Stimulated activated CD8-positive, alpha-beta memory T cell treated with anti-CD3 and anti-CD28 coated beads, Interleukin-12 subunit alpha, Interleukin-12 subunit beta, amount 100 ng/mL, for 4 hours (primary cell): Measurements from ENCODE around the gene AIF1.

Source experiments
- DNase-seq: peaks from one replicate; pipeline ENCODE4 v3.0.0-alpha.2; 2020; ENCODE audit warnings: low read depth

AIF1 gene

DNA sequence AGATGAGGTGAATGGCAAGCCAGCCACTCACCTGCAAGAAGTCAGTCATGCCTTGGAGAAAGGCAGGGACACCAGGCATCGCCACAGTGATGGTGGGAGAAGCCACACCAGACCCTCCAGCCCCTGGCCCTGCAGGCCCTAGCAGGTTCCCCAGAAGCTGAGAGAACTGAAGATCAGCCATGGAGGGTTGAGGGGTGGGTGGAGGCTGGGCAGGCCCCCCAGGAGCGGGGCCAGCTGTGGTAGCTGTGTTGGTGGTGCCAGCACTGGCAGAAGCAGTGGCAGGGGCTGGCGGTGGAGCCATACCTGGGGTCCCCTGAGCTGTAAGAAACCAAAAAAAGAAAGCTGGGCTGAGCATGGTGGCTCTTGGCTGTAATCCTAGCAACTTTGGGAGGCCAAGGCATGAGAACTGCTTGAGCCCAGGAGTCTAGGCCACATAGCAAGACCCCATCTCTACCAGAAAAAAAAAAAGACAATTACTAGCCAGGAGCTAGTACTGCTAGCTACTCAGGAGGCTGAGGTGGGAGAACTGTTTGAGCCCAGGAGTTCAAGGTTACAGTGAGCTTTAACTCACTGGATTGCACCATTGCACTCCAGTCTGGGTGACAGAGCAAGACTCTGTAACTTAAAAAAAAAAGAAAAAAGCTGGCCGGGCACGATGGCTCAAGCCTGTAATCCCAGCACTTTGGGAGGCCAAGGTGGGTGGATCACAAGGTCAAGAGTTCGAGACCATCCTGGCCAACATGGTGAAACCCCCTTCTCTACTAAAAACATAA is 27.9 kb downstream of the AIF1 start:
- no peak for DNase-seq

DNA sequence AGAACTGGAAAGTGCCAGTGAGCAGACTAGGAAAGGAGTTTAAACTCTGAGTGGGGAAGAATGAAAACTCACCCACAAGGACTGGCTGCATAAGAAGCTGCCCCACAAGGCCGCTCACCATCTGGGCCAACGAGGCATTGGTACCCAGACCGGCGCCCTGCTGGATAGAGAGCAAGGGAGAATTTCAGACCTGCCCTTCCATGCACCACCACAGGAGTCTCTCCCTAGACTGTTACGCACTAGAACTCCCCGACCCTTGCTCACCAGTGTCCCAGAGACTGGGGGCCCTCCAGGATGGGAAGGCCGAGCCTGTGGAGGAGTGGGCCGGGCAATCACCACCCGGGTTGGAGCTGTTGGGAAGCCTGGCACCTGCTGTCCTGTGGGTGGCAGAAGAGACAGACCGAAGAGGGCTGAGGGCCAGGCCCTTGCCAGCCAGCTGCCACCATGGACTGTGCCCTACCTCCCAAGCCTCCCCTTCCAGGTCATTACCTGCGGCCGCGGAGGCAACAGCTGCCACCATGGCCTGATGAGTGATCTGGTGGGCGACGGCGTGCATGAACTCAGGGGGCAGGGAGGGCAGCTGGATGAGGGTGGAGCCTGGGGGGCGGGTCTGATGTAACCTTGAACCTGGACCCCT is 28.9 kb downstream of the AIF1 start:
- DNase-seq, result no peak

DNA sequence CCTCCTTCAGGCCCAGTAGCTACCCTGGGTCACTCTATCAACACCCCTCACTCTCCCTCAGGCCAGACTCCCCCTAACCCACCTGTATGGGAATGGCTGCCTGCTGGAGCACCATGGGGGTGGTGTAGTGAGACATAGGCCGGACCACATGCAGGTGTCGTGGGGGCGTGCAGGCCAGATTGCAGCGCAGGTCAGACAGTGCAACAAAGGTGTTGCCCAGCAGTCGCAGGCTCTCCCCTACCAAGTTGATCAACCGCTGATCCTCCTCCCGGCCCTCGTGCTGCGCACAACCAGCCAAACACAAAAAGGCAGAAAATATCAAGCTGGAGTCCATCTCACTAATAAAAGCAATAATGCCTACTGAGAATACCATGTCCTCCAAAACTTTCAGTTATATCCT is 30.3 kb downstream of the AIF1 start:
- no peak for DNase-seq

DNA sequence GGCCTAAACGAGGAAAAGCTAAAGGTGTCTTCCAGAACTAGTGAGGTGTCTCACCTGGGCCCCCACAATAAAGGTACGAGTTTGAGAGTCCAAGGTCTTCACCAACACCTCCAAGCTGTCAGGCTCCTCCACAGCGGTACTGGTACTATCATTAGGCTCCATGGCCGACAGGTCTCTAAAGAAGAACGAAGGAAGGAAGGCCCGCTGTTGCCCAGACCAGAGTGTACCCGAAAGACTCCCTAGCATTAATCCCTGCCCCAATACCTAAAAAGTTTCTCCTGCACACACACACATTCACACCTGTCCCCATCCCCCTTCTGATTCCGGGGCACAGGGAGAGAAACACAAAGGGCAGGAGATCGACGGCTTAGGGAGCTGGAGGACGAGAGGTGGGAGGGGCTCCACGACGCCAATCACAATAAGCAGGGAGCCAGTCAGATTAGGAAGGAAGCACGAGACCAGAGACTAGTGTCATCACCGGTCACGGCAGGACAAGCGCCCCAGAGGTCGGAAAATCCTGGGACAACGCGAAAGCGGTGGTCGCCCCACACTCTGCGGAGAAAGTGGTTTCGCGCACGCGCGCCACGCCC is 36.7 kb downstream of the AIF1 start:
- DNase-seq, result no peak

DNA sequence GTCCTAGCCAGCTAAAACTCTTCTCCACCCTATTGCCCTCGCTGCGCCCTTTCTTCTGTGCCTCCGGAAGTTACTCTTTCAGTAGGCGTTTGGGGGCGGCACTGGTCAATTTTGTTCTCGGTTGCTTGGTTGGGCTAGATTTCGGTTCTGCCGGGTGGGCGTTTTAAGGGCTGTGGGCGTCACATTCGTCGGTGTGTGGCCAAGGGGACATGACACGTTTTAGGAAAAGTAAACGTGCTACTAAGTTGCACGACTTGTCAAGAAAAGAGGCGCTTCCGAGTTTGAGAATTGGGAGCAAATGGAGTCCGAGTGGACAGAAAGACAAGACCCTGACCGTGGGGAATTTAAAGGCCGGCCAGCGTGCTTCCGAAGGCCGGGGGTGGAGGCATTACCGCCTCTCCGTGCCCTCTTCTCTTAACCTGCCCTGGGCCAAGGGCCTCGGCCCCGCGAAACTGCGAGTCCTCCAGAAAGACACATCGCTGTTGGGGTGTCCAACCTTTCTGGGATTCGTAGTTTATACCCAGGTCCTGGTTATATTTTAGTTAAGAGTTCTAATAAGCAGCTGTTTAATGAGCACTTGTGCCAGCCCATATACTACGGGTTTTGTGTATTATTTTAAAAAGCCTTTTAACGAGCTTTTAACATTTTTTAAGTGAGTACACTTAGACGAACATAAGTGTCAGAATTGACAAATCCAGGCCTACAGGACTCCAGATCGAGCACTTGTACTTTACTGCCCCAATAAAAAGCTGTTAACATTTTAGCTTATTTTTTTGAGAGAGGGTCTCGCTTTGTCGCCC is 38.1 kb downstream of the AIF1 start:
- peak; percentile 76 for DNase-seq

DNA sequence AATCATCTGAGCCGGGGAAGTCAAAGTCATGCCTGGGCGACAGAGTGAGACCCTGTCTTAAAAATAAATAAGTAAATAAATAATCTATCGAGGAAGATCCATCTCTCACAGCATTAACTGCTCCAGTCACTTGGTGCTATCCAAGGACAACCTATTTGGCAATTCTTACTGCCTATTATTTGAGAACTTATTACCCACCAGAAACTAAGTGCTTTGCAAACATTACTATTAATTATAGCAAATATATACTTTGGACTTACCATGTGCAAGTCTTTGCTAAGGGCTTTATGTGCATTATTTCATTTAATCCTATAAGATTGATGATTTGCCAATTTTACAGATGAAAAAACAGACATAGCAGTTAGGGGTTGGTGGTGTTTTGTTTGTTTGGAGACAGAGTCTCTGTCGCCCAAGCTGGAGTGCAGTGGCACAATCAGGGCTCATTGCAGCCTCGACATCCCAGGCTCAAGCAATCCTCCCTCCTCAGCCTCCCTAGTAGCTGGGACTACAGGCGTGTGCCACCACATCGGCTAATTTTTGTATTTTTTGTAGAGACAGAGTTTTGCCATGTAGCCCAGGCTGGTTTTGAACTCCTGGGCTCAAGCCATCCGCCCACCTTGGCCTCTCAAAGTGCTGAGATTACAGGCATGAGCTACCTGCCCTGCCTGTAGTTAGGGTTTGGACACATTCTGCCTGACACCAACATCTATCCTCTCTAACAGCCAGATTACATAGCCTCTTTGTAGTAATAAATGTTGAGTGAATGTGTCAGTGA is 39.7 kb downstream of the AIF1 start:
- no peak for DNase-seq

DNA sequence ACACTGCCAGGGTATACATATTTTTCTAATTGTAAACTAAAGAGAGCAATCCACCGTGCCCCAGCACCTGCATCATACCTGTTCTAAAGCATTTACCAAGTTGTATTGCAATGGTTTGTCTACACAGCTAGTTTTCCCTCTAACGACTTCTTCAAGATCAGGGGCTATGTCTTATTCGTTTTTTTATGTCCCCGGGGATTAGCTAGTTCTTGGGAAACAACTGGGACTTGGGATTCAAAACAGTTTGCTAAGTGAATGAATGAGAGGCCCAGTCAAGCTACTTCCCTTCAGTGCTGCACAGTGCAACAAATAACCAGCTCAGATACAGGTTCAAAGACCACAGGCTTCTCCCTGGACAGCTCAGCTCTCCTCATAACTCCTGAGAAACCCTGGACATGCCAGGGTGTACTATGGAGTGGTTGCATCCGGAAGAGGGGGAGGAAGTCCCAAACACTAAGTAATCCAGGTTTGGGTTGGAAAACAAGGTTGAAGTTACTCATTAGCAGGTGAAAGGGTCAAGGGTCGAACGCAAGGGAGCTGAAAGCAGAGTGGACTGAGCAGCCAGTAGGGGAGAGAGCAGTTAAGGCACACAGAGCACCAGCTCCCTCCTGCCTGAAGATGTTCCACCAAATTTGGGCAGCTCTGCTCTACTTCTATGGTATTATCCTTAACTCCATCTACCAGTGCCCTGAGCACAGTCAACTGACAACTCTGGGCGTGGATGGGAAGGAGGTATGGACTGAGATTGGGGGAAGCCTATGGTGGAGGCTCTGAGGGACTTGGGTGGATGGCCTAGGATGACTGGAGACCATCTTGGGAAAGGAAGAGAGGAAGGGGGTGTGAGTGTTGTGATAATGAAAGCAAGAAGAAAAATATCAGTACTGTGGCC is 40.6 kb downstream of the AIF1 start, which contains the start of gene APOM:
APOM (plus strand) TSS at position 546 of the 889 bp plus-strand sequence; CDS start at position 619, 73 bp downstream.
- no peak for DNase-seq

DNA sequence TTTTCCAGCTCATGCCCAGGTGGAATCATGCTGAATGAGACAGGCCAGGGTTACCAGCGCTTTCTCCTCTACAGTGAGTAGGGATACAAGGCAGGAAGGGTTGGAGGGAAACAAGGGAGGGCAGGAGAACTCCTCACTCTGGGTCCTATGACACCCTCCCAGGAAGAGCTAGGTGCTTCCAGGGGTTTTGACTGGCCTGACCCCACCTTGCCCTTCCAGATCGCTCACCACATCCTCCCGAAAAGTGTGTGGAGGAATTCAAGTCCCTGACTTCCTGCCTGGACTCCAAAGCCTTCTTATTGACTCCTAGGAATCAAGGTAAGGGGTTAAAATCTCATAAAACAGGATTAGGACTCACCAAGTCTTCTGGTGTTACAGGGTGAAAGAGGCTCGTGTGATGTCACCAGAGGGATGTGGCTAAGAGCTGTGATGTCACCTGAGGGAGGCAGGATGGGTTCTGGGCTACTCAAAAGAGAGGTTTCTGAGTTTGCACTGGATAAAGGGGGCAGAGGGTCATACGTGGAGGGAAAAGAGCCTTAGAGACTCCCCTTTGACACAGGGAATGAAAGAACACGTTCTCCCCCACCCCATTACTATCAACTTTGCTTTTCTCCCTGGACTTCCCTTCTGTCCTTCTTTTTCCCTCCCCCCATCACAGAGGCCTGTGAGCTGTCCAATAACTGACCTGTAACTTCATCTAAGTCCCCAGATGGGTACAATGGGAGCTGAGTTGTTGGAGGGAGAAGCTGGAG is 42.5 kb downstream of the AIF1 start:
- no peak for DNase-seq

DNA sequence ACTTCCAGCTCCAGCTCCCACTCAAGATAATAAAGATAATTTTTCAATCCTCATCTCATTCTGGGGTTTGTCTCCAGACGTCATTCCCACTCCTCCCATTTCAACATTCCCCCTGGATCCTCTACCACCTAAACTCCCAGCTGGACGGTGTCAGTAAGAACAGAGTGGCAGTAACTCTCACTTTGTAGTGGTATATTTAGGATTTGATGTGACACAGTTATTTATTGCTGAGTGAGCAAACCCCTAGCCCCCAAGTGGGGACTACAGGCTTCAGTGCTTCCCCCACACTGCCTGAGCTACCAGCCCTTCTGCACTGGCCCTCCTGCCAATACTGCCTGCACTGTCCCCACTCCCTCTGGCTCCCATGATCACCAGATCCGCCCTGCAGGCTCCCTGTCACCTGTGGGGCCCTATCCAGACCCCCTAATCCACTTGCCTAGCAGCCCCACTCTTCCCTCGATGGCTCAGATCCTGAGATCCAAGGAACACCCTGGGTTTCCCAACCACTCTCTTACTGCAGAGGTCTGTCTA is 43.2 kb downstream of the AIF1 start:
- DNase-seq, result no peak

DNA sequence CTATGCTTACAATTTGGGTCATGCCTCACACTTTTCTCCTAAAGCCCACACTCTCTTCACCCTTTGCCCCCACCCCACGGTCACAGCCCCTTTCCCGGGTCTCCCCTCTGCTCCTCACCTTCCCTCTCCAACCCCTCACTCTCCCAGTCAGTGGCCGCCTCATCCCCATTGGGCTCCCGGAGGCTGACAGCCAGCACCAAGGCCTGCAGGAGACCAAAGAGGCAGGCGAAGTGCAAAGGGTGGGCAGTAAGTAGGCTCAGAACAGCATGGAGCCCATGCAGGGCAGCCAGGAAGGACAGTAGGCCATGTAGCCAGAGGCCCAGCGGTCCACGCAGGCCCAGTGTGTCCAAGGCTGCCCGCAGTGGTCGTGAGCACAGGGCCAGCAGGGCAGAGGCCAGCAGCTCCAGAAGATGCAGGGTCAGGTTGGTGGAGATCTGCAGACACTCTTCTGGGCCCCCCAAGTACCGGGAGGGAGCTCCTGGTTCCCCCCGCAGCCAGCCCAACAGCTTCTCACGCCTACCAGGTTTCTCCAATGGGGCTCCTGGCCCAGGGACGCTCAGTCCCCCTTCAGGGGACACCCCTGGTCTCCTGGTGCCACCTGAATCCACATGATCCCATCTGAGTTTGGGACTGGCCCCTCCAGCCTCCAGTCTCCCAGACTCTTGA is 44.1 kb downstream of the AIF1 start:
- DNase-seq, result no peak

DNA sequence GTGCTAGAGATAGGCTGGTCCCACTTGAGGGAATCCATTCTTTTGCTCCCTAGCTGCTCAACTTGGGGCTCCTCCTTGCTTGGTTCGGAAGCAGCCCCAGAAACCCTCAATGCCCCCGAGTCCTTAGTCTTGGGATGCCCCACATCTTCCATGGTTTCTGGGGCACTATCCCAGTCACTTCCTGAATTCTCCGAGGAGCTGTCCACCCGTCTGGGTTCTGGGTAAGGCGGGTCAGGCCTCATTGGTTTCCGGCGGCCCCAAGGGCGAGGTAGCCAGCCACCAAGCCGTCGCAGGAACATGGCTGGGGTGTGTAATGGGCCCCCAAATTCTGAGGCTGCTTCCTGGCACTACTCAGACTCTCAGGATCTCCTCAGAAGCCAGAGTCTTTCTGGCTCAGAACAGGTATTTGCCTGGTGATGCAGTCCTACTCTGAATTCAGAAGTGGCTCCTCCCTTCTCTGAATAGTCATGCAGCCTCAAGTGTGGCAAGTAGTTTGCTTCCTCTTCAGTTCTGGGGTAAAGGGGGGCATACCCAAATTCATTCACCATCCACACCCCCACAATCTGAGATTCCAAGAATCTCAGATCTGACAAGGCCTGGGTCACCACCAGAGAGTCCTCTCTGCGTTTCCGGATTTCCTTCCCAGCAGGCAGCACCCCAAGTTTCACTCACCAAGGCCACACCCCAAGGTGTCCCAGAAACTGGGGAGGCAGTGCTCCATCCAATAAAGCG is 44.8 kb downstream of the AIF1 start:
- no peak for DNase-seq

DNA sequence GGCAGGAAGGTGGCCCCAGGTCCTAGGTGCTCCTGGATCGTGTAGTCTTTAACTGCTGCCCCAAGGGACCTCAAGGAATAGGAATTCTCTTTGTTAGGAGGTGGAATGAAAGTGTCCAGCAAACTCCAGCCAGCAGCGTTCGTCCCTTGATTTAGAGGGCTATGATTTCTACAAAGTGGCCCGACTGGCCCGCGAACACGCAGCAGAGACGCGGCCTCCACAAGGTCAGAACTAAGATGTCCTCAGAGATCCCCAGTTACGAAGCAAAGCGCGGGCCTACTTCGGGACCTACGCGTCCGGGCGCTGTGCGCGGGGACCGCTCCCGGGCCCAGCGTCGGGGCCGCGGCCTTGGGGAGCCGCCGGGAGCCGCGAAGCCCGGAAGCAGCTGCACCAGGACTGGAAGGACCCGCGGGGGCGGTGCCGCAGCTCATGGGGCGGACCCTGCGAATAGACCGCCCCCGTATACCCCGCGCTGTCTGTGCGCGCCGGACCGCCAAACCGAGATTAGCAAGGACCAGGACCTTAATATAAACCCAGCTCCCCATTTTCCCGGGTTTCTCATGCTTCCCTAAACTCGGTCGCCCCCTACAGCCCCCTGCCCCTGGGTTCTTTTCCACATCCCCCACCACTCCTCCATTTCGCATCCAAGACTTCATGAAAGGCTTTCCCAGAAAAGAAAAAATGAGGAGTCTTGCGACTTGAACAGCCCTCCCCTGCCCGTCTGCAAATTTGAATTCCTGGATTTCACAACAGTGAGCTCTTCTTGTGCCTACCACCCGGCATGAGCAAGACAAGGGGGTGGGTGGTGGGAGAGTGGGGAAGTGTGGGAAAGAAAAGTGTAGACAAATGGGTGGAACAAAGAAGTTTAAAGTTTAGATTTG is 45.6 kb downstream of the AIF1 start, which contains the start of gene C6orf47:
C6orf47 (minus strand) TSS at position 398 of the 881 bp plus-strand sequence. CDS start 831 bp downstream, outside the sequence.
- peak; percentile 71 for DNase-seq

DNA sequence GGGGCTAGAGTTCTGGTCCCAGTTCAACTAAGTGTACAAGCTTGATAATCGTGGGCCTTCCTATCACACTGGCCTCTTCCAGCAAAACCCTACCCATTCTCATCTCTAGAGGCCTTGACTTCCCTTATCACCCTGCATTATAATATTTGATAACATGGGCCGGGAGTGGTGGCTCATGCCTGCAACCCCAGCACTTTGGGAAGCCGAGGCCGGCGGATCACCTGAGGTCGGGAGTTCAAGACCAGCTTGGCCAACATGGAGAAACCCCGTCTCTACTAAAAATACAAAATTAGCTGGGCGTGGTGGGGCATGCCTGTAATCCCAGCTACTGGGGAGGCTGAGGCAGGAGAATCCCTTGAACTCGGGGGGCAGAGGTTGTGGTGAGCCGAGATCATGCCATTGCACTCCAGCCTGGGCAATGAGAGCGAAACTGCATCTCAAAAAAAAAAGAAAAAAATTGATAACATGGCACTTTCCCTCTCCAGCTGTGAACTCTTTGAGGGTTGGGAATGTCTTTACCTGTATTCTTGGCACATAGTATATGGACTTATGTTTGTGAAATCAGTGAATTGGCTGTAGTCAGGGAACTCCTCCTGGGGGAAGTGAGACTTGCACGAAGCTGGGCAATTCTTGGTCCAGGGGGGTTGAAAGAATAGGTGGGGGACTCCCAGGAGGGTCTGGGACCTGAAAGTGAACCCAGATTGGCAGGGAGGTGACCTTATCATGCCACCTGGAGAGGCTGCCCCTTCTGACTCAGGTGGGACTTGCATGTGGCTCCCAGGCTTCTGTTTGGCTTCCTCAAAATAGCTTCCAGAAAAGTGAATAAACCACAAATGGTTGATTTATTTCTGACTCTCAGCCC is 46.5 kb downstream of the AIF1 start:
- no peak for DNase-seq

DNA sequence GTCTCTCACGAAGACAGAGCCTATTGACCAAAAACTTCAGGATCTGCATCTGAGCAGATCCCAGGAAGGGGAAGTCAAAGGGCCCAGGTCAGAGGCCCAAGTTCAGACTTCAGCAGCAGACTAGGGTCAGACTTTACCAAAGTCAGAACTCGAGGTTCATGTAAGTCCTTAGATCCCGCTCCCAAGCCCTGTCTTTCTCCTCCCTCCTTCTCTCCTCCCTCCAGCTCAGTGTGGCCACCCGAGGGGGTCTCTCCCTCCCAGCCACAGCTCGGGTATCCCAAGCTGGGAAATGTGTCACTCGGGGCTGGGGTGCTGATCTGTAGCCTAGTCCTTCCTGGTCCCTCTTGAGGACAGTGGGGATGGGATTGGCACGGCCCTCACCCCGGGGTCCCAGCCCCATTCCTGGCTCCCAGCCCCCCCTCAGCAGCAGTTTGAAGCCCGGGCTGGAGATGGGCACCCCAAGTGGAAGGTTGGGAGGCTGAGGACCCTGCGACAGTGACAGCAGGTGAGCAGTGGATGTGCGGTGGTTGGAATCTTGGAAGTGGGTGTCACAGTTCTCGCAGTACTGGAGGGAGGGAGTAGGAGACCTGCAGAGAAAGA is 47.2 kb downstream of the AIF1 start:
- no peak for DNase-seq

DNA sequence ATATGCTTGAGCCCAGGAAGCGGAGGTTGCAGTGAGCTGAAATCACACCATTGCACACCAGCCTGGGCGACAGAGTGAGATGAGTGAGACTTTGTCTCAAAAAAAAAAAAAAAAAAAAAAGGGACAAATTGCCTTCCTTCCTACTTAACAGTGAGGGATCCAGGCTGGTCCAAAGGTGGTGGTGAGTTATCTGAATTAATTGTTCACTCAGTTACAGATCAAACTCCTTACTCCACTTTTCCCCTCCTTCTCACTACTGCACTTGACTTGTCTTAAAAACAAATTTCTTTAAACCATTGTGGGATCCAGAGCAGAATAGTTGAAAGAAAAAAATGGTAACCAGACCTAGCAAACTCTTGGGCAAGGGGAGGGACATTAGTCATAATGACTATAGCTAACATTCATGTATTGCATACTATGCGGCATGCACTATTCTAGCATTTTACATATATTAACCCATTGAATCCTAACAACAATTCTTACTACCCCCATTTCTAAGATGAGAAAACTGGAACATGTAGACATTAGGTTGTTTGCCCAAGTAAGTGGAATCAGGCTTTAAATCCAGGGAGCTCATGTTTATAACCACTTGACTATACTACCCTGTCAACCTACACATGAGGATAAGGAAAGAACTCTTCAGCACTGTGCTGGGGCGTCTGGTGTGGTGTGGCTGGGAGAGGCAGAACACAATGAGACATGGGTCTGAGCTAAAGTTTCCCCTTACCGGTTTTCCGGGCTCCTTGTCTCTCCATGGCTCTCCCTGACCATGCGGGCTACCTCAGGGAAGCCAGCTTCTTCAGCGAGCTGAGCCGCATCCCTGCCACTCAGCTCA is 48.3 kb downstream of the AIF1 start:
- DNase-seq, result no peak
